ENCODE measurements around the gene RIPOR3. TPM values are rescaled to one million over a fixed set of nuclear protein-coding genes. Genes with fewer than 3 reads are reported as not detected.
"Not testable (repeated sequence)": the region's sequence is repeated elsewhere in the genome, so short reads cannot be mapped to it uniquely, and the experiment has no call there.

Gene RIPOR3
- total RNA-seq, 1 experiment from 2014 or later, result not detected

- in situ Hi-C loops (cut with HindIII; ENCODE audit: low pct_unique_long_range_greater_than_20kb, low sequenced_read_pairs), result no loop called here
- DNase-seq (ENCODE audit: low read depth, low spot score), result no peak
Measured at GRCh38 chr20:50691573-50692551, 520 bp upstream of the RIPOR3 start.

DNA sequence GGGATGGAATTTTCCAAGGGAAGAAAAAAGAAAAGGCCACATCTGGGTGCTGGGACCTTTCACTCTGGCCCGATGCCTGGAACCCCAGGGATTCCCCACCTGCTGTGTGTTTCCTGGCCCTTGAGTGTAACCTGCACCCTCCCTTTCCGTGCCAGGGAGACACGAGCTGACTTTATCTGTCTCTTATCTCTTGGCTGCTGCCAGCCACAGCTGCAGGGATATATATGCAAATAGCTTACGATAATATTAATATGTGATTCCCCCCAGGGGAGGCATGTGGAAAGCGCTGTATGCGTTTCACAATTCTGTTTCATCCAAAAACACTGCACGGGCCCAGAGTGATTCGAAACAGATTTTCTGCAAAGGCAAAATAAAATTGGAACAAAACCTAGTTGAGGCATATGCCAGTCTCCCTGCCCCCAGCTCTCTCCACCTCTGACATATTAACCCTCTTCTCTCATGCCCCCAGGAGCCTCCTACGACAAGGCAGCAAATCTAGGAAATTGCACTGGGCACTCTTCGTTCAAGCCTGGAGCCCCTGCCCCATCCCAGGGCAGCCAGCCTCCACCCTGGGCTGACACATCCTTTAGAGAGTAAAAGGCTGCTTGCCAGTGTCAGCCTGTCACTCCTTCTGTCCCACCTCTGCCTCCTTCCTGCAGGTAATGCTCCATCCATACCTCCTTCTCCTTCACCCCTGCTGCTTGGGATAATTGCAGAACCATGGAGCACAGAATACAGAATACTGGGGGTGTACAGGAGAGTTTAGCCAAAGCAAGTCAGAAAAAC is 1.3 kb downstream of the RIPOR3 start:
- in situ Hi-C loops (cut with HindIII; ENCODE audit: low pct_unique_long_range_greater_than_20kb, low sequenced_read_pairs), result no loop called here
- DNase-seq (ENCODE audit: low read depth, low spot score), result no peak

GRCh38 chr20:50688256-50688975 is 2.9 kb downstream of the RIPOR3 start:
- DNase-seq (ENCODE audit: low read depth, low spot score), result no peak
- in situ Hi-C loops (cut with HindIII; ENCODE audit: low pct_unique_long_range_greater_than_20kb, low sequenced_read_pairs), result no loop called here

- in situ Hi-C loops (cut with HindIII; ENCODE audit: low pct_unique_long_range_greater_than_20kb, low sequenced_read_pairs), result no loop called here
- no peak for DNase-seq (ENCODE audit: low read depth, low spot score)
Measured at GRCh38 chr20:50686821-50687220, 4.5 kb downstream of the RIPOR3 start.

DNA sequence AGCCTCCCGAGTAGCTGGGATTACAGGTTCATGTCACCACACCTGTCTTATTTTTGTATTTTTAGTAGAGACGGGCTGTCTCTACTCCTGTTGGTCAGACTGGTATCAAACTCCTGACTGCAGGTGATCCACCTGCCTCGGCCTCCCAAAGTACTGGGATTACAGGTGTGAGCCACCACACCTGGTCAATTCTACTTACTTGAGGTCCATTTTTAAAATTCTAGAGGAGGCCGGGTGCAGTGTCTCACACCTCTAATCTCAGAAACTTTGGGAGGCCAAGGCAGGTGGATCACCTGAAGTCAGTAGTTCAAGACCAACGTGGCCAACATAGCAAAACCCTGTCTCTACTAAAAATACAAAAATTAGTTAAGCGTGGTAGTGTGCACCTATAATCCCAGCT is 7.8 kb downstream of the RIPOR3 start:
- DNase-seq (ENCODE audit: low read depth, low spot score), result no peak
- in situ Hi-C loops (cut with HindIII; ENCODE audit: low pct_unique_long_range_greater_than_20kb, low sequenced_read_pairs), result no loop called here

GRCh38 chr20:50682947-50683530 is 8.3 kb downstream of the RIPOR3 start:
- no peak for DNase-seq (ENCODE audit: low read depth, low spot score)
- in situ Hi-C loops (cut with HindIII; ENCODE audit: low pct_unique_long_range_greater_than_20kb, low sequenced_read_pairs), result no loop called here

- in situ Hi-C loops (cut with HindIII; ENCODE audit: low pct_unique_long_range_greater_than_20kb, low sequenced_read_pairs), result no loop called here
- no peak for DNase-seq (ENCODE audit: low read depth, low spot score)
Measured at GRCh38 chr20:50682065-50682464, 9.3 kb downstream of the RIPOR3 start.

- in situ Hi-C loops (cut with HindIII; ENCODE audit: low pct_unique_long_range_greater_than_20kb, low sequenced_read_pairs), result no loop called here
Measured at GRCh38 chr20:50681359-50682064, 9.8 kb downstream of the RIPOR3 start.

GRCh38 chr20:50680105-50680960 is 11.0 kb downstream of the RIPOR3 start:
- no peak for DNase-seq (ENCODE audit: low read depth, low spot score)
- in situ Hi-C loops (cut with HindIII; ENCODE audit: low pct_unique_long_range_greater_than_20kb, low sequenced_read_pairs), result no loop called here

More at GRCh38 chr20:50681359-50682064, 9.8 kb downstream of the RIPOR3 start:
- no peak for DNase-seq (ENCODE audit: low read depth, low spot score)

GRCh38 chr20:50679753-50680104 is 11.6 kb downstream of the RIPOR3 start:
- DNase-seq (ENCODE audit: low read depth, low spot score), result no peak
- in situ Hi-C loops (cut with HindIII; ENCODE audit: low pct_unique_long_range_greater_than_20kb, low sequenced_read_pairs), result no loop called here

DNA sequence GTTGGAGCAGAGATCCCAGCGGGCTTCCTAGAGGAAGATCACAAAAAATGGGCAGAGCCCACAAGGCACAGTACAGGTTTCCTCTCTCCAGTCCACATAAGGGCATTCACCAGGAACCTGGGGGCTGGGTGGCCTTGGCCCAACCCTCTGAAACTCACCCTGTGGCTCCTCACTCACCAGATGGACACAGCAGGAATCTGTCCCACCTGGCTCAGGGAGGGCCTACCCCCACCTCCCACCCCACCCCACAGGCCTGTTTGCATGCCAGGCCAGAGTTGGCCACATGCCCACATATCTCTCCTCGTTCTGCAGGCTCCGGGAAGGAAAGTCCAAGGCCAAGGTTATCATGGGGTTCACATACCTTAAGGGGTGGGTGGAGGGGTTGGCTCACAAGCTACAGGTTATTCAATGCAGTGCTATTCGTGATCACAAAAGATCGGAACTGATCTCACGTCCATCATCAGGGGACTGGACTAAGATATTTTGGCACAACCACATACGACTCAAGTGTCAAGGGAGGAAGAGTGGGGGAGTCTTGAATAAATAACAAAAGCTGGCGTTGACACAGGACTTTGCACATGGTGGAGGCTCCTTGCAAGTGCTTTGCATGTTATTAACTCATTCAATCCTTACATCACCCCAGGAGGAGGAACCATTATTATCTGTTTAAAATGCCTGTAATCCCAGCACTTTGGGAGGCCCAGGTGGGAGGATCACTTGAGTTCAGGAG is 13.0 kb downstream of the RIPOR3 start:
- DNase-seq (ENCODE audit: low read depth, low spot score), result no peak
- in situ Hi-C loops (cut with HindIII; ENCODE audit: low pct_unique_long_range_greater_than_20kb, low sequenced_read_pairs), result no loop called here

DNA sequence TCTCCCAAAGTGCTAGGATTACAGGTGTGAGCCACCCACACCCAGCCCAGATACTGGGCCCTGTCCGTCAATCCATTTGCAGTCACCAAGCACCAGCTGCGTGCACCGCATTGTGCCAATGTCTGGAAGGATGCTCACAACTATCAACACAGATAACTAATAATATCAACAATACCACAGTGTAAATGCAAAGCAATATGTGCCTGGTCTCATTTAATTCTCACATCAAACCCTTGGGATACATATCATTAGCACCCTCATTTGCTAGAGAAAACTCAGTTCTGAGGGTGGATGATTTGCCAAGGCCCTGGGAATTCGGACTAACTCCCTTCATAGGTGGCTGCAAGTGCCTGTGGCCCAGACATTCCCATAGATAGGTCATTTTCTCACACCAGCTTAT is 14.5 kb downstream of the RIPOR3 start:
- in situ Hi-C loops (cut with HindIII; ENCODE audit: low pct_unique_long_range_greater_than_20kb, low sequenced_read_pairs), result no loop called here
- DNase-seq (ENCODE audit: low read depth, low spot score), result no peak

DNA sequence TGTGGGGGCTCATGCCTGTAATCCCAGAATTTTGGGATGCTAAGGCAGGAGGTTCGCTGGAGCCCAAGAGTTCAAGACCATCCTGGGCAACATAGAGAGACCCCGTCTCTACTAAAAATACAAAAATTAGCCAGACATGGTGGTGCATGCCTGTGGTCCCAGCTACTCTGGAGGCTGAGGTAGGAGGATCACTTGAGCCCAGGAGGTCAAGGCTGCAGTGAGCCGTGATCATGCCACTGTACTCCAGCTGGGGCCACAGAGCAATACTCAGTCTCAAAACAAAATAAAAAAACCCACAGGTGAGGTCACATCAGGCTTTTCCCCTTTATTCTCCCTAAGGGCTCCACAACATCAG is 15.0 kb downstream of the RIPOR3 start:
- DNase-seq (ENCODE audit: low read depth, low spot score); in situ Hi-C loops (cut with HindIII; ENCODE audit: low pct_unique_long_range_greater_than_20kb, low sequenced_read_pairs): not testable (repeated sequence)

GRCh38 chr20:50675671-50676376 is 15.5 kb downstream of the RIPOR3 start:
- DNase-seq (ENCODE audit: low read depth, low spot score), result peak; percentile 21
- in situ Hi-C loops (cut with HindIII; ENCODE audit: low pct_unique_long_range_greater_than_20kb, low sequenced_read_pairs), result no loop called here

DNA sequence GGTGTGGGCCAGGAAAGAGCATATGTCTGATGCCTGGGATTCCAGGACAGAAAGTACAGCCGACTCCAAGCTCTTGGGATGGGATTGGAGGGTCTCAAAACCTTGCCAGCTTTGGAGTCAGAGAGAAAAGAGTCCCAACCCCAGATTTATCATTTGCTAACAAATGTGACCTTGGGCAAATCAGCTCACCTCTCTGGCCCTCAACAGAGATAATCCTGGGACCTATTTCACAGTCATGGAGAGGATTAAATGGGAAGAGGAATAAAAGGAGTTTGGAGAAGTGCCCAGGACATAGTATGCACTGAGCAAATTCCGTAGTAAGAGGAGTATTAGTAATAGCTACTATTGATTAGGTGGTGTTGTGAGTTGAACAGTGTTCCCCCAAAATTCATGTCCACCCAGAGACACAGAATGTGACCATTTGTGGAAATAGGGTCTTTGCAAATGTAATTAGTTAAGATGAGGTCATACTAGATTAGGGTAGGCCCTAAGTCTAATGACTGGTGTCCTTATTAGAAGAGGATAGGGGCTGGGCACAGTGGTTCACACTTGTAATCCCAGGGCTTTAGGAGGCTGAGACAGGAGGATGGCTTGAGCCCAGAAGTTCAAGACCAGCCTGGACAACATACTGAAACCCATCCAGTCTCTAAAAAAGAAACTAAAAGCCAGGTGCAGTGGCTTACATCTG is 17.1 kb downstream of the RIPOR3 start:
- in situ Hi-C loops (cut with HindIII; ENCODE audit: low pct_unique_long_range_greater_than_20kb, low sequenced_read_pairs), result no loop called here

More for the DNA sequence above, 17.1 kb downstream of the RIPOR3 start:
- DNase-seq (ENCODE audit: low read depth, low spot score), result no peak

Data from SK-MEL-5 (cell line).